Measurements from ENCODE around the gene SDHAF3. TPM values are rescaled to one million over a fixed set of nuclear protein-coding genes. Genes with fewer than 3 reads are reported as not detected.
"Not testable (repeated sequence)": the region's sequence is repeated elsewhere in the genome, so short reads cannot be mapped to it uniquely, and the experiment has no call there.

SDHAF3 gene
- total RNA-seq, 6 donors from 2014 or later = 2.1 to 10.3 (median 7.6) TPM

DNA sequence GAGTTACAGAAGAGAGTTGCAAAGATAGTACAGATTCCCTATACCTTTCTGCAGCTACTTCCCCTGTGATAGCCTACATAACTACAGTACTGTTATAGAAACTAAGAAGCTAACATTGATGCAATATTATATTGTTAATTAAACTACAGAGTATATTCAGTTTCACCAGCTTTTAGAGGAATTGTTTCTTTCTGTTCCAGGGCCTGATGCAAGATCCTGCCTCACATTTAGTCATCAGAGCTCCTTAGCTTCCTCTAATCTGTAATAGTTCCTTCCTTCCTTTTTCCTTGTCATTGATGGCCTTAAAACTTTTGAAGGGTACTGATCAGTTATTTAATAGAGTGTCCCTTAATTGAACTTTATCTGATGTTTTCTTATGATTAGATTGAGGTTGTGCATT lies 56.8 kb downstream of the SDHAF3 start:
- Histone ChIP-seq H3K4me1 (no peaks in the 10 kb centered on the region), H3K27ac (peak overlapping the region in 1 of 4 donors; percentile 19), H3K36me3 (no peaks in the 10 kb centered on the region), H3K4me3 (no peak overlapping the region), H3K27me3 (no peaks in the 10 kb centered on the region), H3K9me3 (no peaks in the 10 kb centered on the region)
- DNase-seq = no peak
- TF ChIP-seq POLR2AphosphoS5 (IDR thresholded peaks at IDR 0.05) (no peak), EP300 (IDR thresholded peaks at IDR 0.05) (no peak), CTCF (IDR thresholded peaks at IDR 0.05) (no peak), POLR2A (IDR thresholded peaks at IDR 0.05) (no peak)
- peak in 1 of 2 donors; percentile 63 for ATAC-seq (ENCODE audit: low FRiP score in 2 of 2)

- TF ChIP-seq CTCF (IDR thresholded peaks at IDR 0.05) (peak; percentile 29 to 74 (median 45)), POLR2A (IDR thresholded peaks at IDR 0.05) (no peak)
- H3K9me3 ChIP-seq = no peaks in the 10 kb centered on the region
- no peaks in the 10 kb centered on the region for H3K4me1 ChIP-seq
- WGBS, 2 donors = 3 to 10% methylated on average over 2 of the region's 2 CpGs
- peak; percentile 69 to 87 for ATAC-seq (ENCODE audit: low FRiP score in 2 of 2)
- no peaks in the 10 kb centered on the region for H3K27me3 ChIP-seq
- no peaks in the 10 kb centered on the region for H3K36me3 ChIP-seq
- no peak for DNase-seq
- H3K27ac ChIP-seq = no peak overlapping the region
- H3K4me3 ChIP-seq = no peak overlapping the region
Measured at GRCh38 chr7:97179454-97180104, 62.1 kb downstream of the SDHAF3 start.

- Histone ChIP-seq H3K4me1 (no peaks in the 10 kb centered on the region), H3K9me3 (no peaks in the 10 kb centered on the region), H3K4me3 (no peak overlapping the region), H3K27me3 (no peaks in the 10 kb centered on the region), H3K27ac (no peak overlapping the region), H3K36me3 (no peaks in the 10 kb centered on the region)
- ATAC-seq (ENCODE audit: low FRiP score in 2 of 2) (no peak), DNase-seq (no peak)
- 84 to 92% methylated on average over 1 of the region's 1 CpG for WGBS, 2 donors
- no peak for TF ChIP-seq POLR2AphosphoS5 (IDR thresholded peaks at IDR 0.05)
- no peak for TF ChIP-seq CTCF (IDR thresholded peaks at IDR 0.05)
- no peak for TF ChIP-seq EP300 (IDR thresholded peaks at IDR 0.05)
- no peak for TF ChIP-seq POLR2A (IDR thresholded peaks at IDR 0.05)
Measured at GRCh38 chr7:97187067-97187466, 69.6 kb downstream of the SDHAF3 start.

GRCh38 chr7:97196174-97196573 lies 78.7 kb downstream of the SDHAF3 start:
- not testable (repeated sequence) for H3K4me1 ChIP-seq; H3K9me3 ChIP-seq; ATAC-seq (ENCODE audit: low FRiP score in 2 of 2); H3K4me3 ChIP-seq; H3K27ac ChIP-seq; H3K36me3 ChIP-seq; DNase-seq; H3K27me3 ChIP-seq
- WGBS, 2 donors = 44 to 59% methylated on average over 2 of the region's 2 CpGs

GRCh38 chr7:97198596-97198995 lies 81.1 kb downstream of the SDHAF3 start:
- DNase-seq (no peak), ATAC-seq (ENCODE audit: low FRiP score in 2 of 2) (no peak)
- H3K9me3 ChIP-seq = no peaks in the 10 kb centered on the region
- no peak overlapping the region for H3K27ac ChIP-seq
- WGBS, 2 donors = 62 to 70% methylated on average over 3 of the region's 3 CpGs
- no peak overlapping the region for H3K4me3 ChIP-seq
- no peaks in the 10 kb centered on the region for H3K4me1 ChIP-seq
- TF ChIP-seq POLR2AphosphoS5 (IDR thresholded peaks at IDR 0.05) (no peak), CTCF (IDR thresholded peaks at IDR 0.05) (no peak), EP300 (IDR thresholded peaks at IDR 0.05) (no peak), POLR2A (IDR thresholded peaks at IDR 0.05) (no peak)
- H3K27me3 ChIP-seq = no peaks in the 10 kb centered on the region
- no peaks in the 10 kb centered on the region for H3K36me3 ChIP-seq
